Endothelial cell of umbilical vein (primary cell): ENCODE measurements around the gene TTL. TPM values are rescaled to one million over a fixed set of nuclear protein-coding genes. Genes with fewer than 3 reads are reported as not detected.

ENCODE experiments used
- BruUV-seq: library from RNA; stranded (reverse); fragments of 400-500 nt; replicated peaks from 2 replicates; lab custom pipeline; 2021; lab: Mats Ljungman, UMichigan
- CTCF ChIA-PET: fragments of 300-600, 350-600 bp; sonication (Branson Sonifier 250); formaldehyde crosslinking; loops from one replicate; lab custom pipeline; 2021; ENCODE audit warnings: antibody characterized with exemption, inconsistent platforms; lab: Charles Lee
- POLR2A ChIA-PET: fragments of 300-600, 350-600 bp; sonication (Branson Sonifier 250); formaldehyde crosslinking; loops from one replicate; lab custom pipeline; 2021; ENCODE audit warnings: antibody characterized with exemption, inconsistent platforms; lab: Charles Lee
- DNase-seq: peaks from one replicate; pipeline ENCODE4 v3.0.0-alpha.2; 2011; ENCODE audit warnings: low read depth, low spot score
- FAIRE-seq: peaks from 2 replicates; lab custom pipeline; 2011; peaks lifted over from hg19 to GRCh38; lab: Jason Lieb, UNC
- H2AFZ ChIP-seq: 2 replicates; pipeline ENCODE4 v1.6.0; 2012; ENCODE audit warnings: low read depth, low read length, control low read depth, inconsistent platforms
- H3K27ac ChIP-seq: 2 replicates; pipeline ENCODE4 v1.5.1; 2011; ENCODE audit warnings: low read depth, mild to moderate bottlenecking, control low read depth, low read length, moderate library complexity; ENCODE audit not compliant: insufficient read depth
- H3K27me3 ChIP-seq, 2 experiments: 2 replicates each; pipeline versions ENCODE4 v1.6.0 to v1.6.1; 2011; ENCODE audit warnings: low read length in 2 of 2, mixed read lengths in 1 of 2; ENCODE audit not compliant: control insufficient read depth in 2 of 2, insufficient read depth in 2 of 2
- H3K36me3 ChIP-seq, 2 experiments: 2 replicates in 1 of 2; 3 replicates in 1 of 2; pipeline ENCODE4 v1.5.1; 2011; ENCODE audit warnings: low read length in 2 of 2, mild to moderate bottlenecking in 1 of 2, moderate library complexity in 1 of 2; ENCODE audit not compliant: control insufficient read depth in 2 of 2, insufficient read depth in 2 of 2; ENCODE audit errors: extremely low read depth in 1 of 2
- H3K4me1 ChIP-seq: 3 replicates; pipeline ENCODE4 v1.5.1; 2011; ENCODE audit warnings: mild to moderate bottlenecking, low read length; ENCODE audit not compliant: control insufficient read depth, insufficient read depth; ENCODE audit errors: extremely low read depth
- H3K4me2 ChIP-seq: 2 replicates; pipeline ENCODE4 v1.6.1; 2011; ENCODE audit warnings: low read length, control low read depth, mixed read lengths; ENCODE audit not compliant: insufficient read depth
- H3K4me3 ChIP-seq, 3 experiments: fragments of 200-600 bp in 1 of 3; sonication (generic), shearing (Covaris generic) in 1 of 3; replicated peaks in 1 of 3; 2 replicates each; pipeline ENCODE4 v1.5.1; 2011 to 2016; ENCODE audit warnings: control low read depth in 3 of 3, low read length in 3 of 3, mild to moderate bottlenecking in 2 of 3, inconsistent platforms in 1 of 3, low read depth in 1 of 3, moderate library complexity in 1 of 3; ENCODE audit not compliant: insufficient read depth in 1 of 3
- H3K79me2 ChIP-seq: 2 replicates; pipeline ENCODE4 v1.6.0; 2012; ENCODE audit warnings: low read length, inconsistent platforms; ENCODE audit not compliant: control insufficient read depth, insufficient read depth
- H3K9ac ChIP-seq: replicated peaks from 2 replicates; pipeline ENCODE3; 2011; ENCODE audit warnings: low read length, control low read depth; ENCODE audit not compliant: insufficient read depth; ENCODE audit errors: extremely low read depth
- H3K9me1 ChIP-seq: replicated peaks from 3 replicates; pipeline ENCODE4 v1.6.0; 2011; ENCODE audit warnings: mild to moderate bottlenecking, low read length; ENCODE audit not compliant: control insufficient read depth, insufficient read depth; ENCODE audit errors: extremely low read depth
- H3K9me3 ChIP-seq: replicated peaks from 2 replicates; pipeline ENCODE4 v1.5.1; 2012; ENCODE audit warnings: low read length, inconsistent platforms; ENCODE audit not compliant: control insufficient read depth, insufficient read depth
- H4K20me1 ChIP-seq: replicated peaks from 2 replicates; pipeline ENCODE3; 2011; ENCODE audit warnings: mild to moderate bottlenecking, low read length; ENCODE audit not compliant: control insufficient read depth, insufficient read depth; ENCODE audit errors: extremely low read depth
- EZH2 ChIP-seq: IDR thresholded peaks from 2 replicates; pipeline ENCODE4 v1.6.1; 2012; ENCODE audit warnings: borderline replicate concordance, low read depth, mild to moderate bottlenecking, moderate library complexity, low read length, inconsistent platforms; ENCODE audit not compliant: severe bottlenecking
- FOS ChIP-seq: IDR thresholded peaks from 2 replicates; pipeline ENCODE4 v1.6.1; 2011; ENCODE audit warnings: mild to moderate bottlenecking, low read length, moderate library complexity, borderline replicate concordance; ENCODE audit not compliant: insufficient read depth
- GATA2 ChIP-seq: IDR thresholded peaks from 2 replicates; pipeline ENCODE4 v1.7.0; 2011; ENCODE audit warnings: low read depth, mild to moderate bottlenecking, moderate library complexity, mixed read lengths, low read length; ENCODE audit not compliant: insufficient read length, insufficient read depth
- JUN ChIP-seq: IDR thresholded peaks from 2 replicates; pipeline ENCODE4 v1.6.1; 2011; ENCODE audit warnings: borderline replicate concordance, low read depth; ENCODE audit not compliant: insufficient read length, insufficient read depth
- MYC ChIP-seq: IDR thresholded peaks from one replicate; pipeline ENCODE4 v1.6.1; 2011; ENCODE audit warnings: mild to moderate bottlenecking, low read depth, low read length
- POLR2A ChIP-seq: IDR thresholded peaks from 2 replicates; pipeline ENCODE4 v1.6.1; 2012; ENCODE audit warnings: low read depth, mild to moderate bottlenecking, control low read depth, low read length
- POLR2AphosphoS5 ChIP-seq: IDR thresholded peaks from 2 replicates; pipeline ENCODE4 v1.6.1; 2012; ENCODE audit warnings: low read depth, mild to moderate bottlenecking, control low read depth, low read length, moderate library complexity; ENCODE audit not compliant: insufficient read depth
- dilution Hi-C: fragments of 300-500 bp; cut with MboI; formaldehyde crosslinking; loops from one replicate; pipeline ENCODE4 v1.15.0; 2019; ENCODE audit warnings: low sequenced_read_pairs; ENCODE audit not compliant: extremely low pct_ligation_motif_present
- intact Hi-C: fragments of 100-400 bp; cut with micrococcal nuclease; formaldehyde crosslinking; loops from one replicate; pipeline ENCODE4 v1.10.0; 2022
- polyA plus RNA-seq, 4 experiments: library from polyadenylated mRNA; depleted of rRNA in 3 of 4; stranded (reverse) in 3 of 4; unstranded in 1 of 4; fragments of >200 nt; gene quantifications; 2 replicates each; pipeline versions ENCODE4 v1.2.1 to v1.2.3, GENCODE V29; 2011 to 2012; ENCODE audit warnings: missing spikeins in 1 of 4
- total RNA-seq: library from RNA; stranded (reverse); gene quantifications from 2 replicates; pipeline ENCODE4 v1.2.3, GENCODE V29; 2021
- TF ChIP-seq, protein P1 (sequence below): IDR thresholded peaks from 2 replicates; pipeline ENCODE4 v1.6.1; 2011; ENCODE audit not compliant: insufficient read depth, insufficient read length
- TF ChIP-seq, protein P2 (sequence below), 2 donors: IDR thresholded peaks; 1 replicate in 1 of 2; 2 replicates in 1 of 2; pipeline ENCODE4 v1.5.1; 2011; ENCODE audit warnings: low read length in 2 of 2, mild to moderate bottlenecking in 2 of 2, moderate library complexity in 2 of 2, control low read depth in 1 of 2, inconsistent platforms in 1 of 2, low read depth in 1 of 2; ENCODE audit not compliant: insufficient read depth in 1 of 2; ENCODE audit errors: extremely low read depth in 1 of 2

Gene TTL
- total and polyA plus RNA-seq, 2 donors (not counting 3 experiments of a cell fraction or from before 2014, with no cell fraction given) = 21.9 to 66.8 TPM

DNA sequence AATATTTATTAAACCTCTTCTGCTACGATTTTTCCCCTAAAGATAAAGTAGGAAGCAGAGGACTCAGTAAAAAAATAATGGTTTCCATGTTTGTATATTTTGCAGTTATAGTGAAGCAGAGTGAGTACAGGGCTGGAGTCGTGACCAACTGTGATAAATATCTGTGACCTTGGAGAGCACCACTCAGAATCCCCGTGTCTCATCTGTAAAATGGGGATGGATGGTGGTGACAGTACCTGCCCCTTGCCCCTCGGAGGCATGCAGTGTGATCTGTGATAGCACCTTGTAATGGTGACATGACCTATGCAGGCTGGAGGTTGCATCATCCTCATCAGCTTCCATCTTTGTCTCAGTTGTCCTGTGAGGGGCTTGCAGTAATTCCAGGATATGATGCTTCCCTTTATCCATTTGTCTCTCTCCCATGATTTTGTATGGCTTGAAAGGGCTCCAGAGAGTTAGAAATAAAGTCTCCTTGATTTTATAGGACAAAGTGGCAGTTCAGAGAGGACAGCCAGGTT lies 5.5 kb downstream of the TTL start:
- H4K20me1 ChIP-seq = peaks cover 5% of the 10 kb centered on the region
- peaks cover 64% of the 10 kb centered on the region for H3K79me2 ChIP-seq
- no peak overlapping the region for H2AFZ ChIP-seq
- no peaks in the 10 kb centered on the region for H3K27me3 ChIP-seq
- BruUV-seq = no TSS peak
- ChIA-PET POLR2A (no interaction called here), CTCF (no interaction called here)
- intact Hi-C loops (no loop called here), dilution Hi-C loops (no loop called here)
- TF ChIP-seq FOS (no peak), GATA2 (no peak), POLR2A (no peak), EZH2 (no peak), POLR2AphosphoS5 (no peak), JUN (no peak), MYC (no peak)
- TF ChIP-seq, protein P1, sequence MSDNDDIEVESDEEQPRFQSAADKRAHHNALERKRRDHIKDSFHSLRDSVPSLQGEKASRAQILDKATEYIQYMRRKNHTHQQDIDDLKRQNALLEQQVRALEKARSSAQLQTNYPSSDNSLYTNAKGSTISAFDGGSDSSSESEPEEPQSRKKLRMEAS = no peak
- TF ChIP-seq, protein P2, sequence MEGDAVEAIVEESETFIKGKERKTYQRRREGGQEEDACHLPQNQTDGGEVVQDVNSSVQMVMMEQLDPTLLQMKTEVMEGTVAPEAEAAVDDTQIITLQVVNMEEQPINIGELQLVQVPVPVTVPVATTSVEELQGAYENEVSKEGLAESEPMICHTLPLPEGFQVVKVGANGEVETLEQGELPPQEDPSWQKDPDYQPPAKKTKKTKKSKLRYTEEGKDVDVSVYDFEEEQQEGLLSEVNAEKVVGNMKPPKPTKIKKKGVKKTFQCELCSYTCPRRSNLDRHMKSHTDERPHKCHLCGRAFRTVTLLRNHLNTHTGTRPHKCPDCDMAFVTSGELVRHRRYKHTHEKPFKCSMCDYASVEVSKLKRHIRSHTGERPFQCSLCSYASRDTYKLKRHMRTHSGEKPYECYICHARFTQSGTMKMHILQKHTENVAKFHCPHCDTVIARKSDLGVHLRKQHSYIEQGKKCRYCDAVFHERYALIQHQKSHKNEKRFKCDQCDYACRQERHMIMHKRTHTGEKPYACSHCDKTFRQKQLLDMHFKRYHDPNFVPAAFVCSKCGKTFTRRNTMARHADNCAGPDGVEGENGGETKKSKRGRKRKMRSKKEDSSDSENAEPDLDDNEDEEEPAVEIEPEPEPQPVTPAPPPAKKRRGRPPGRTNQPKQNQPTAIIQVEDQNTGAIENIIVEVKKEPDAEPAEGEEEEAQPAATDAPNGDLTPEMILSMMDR (IDR thresholded peaks at IDR 0.05; ENCODE audit: extremely low read depth in 1 of 2, insufficient read depth in 1 of 2, low read depth in 1 of 2, low read length in 2 of 2) = no peak
- H3K9ac ChIP-seq = no peak overlapping the region
- H3K4me1 ChIP-seq = peaks cover 17% of the 10 kb centered on the region
- DNase-seq (no peak), FAIRE-seq (no peak)
- no peak overlapping the region for H3K27ac ChIP-seq
- H3K36me3 ChIP-seq = peaks cover 0 to 4% of the 10 kb centered on the region in 2 experiments
- no peaks in the 10 kb centered on the region for H3K9me3 ChIP-seq
- H3K4me3 ChIP-seq = no peak overlapping the region
- H3K9me1 ChIP-seq = no peaks in the 10 kb centered on the region
- H3K4me2 ChIP-seq = no peak overlapping the region
